GM18907 (cell line): ENCODE measurements around the gene NEIL3.

Source experiments
- ATAC-seq: cut with Tn5 transposase; IDR thresholded peaks from one replicate; pipeline ENCODE4 v1.9.1; 2021; ENCODE audit warnings: mild to moderate bottlenecking, moderate library complexity; ENCODE audit not compliant: unreplicated experiment

NEIL3 gene

DNA sequence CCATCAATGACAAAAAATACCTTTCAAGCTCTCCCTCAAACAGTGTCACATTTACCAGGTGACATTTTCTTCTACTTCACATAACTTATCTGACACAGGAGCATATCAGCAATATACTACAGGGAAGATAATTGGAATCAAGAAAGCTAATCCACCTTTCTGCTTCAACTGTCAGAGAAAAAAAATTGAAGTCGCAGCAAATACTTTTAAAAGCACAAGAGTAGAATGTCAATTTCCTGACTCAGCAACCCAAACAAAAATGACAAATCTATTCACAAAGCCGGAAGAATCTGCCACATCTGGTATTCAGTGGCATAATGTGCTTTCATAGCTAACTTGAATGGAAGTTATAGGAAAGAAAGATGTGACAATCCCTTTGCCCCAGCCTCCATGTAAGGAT lies 95.8 kb downstream of the NEIL3 start:
- ATAC-seq = no peak

DNA sequence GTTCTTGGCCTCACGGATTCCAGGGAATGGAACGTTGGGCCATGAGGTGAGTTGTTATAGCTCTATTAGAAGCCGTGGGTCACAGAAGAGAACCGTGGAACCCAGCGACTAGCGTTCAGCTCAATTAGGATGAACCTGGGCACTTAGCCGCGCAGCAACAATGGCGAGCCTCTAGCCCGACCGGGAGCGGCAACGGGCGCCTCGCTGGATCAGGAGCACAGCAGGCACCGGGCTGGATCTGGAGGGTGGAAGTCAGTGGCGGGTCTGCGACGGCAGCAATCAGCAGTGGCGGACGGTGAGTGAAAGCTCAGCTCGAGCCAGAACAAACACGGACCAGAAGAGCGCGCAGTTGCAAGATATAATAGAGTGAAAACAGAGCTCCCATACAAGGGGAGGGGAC lies 98.3 kb downstream of the NEIL3 start:
- ATAC-seq = no peak

DNA sequence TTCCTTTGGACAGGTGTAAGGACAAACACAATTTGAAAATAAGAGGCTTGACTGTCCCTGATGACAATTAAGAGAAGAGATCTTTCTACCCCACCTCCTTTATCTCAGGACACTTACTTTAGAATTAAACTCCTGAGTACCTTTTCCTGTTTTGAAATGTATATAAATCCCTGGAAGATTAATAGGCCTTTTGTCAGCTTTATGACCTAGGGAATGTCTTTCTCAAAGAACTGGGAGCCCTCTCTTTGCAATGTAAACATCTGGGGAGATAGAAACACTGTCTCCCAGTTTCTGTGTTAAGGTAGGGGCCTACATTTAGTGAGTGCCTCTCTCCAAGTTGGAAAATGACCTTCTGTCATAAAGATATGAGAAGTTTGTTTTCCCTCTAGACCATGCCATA lies 100.9 kb downstream of the NEIL3 start:
- no peak for ATAC-seq

DNA sequence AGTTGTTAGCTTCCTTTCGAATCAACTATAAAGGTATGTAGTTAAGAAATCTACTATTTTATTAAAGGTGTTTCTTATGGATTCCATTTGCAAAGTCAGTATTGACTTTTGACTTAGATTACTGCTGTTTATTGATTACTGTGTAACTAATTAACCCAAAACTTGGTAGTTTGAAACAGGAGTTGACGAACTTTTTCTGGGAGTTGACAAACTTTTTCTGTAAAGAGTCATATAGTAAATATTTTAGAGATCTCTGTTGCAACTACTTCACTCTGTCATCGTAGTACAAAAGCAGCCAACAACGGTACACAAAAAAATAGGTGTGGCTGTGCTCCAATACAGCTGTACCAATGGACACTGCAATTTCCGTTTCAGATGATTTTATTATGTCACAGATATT lies 102.3 kb downstream of the NEIL3 start:
- no peak for ATAC-seq
